GM11168 (cell line): ENCODE measurements around the gene SCYGR1.
"Not testable (repeated sequence)": the region's sequence is repeated elsewhere in the genome, so short reads cannot be mapped to it uniquely, and the experiment has no call there.

Experiments
- in situ Hi-C: fragments of 300-500 bp; cut with MboI; formaldehyde crosslinking; loops from one replicate; pipeline ENCODE4 v1.12.0; 2022; ENCODE audit warnings: low sequenced_read_pairs; ENCODE audit not compliant: unreplicated experiment

Gene SCYGR1

DNA sequence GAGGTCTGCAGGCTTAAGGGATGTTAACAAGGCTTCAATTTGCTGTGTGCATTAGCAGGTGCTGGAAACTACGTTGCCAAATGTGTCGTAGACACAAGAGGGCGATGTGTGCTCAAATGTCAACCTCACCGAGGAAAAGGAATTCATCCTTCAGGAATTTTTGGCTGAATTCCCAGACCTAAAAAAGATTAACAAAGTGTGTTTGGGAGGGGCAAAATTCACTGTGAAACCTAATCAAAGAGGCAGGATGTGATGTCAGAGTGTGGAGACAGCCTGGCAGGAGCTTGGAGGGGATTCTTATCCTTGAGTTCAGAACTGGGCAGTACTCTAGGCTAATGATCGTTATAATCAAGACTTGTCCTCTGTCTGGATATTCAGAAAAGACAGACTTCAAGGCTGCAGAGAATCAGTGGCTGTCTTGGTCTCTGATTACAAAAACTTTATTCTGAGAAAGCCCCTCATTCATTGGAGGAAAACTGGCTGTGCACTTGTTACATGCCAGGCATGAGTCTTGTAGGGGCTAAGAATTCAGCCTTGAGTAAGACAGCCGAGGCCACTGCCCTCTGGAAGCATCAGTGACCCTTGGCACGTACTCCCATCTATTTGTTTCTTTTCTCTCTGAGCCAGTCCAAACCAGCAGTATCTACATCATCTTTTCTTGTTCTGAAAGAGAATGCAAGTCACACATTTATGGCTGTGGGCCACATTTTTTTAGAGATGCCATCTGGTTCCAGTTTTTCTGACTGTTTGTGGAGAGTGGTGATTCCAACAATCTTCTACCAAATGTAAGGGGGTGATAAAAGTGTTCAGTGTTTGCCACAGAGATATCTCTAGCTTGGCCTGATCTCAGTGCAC, 18.7 kb upstream of the SCYGR1 start:
- in situ Hi-C loops = loop anchor here (25.0 kb wide), 1 partner anchor 356 kb away; no protein-coding TSS in a partner anchor

DNA sequence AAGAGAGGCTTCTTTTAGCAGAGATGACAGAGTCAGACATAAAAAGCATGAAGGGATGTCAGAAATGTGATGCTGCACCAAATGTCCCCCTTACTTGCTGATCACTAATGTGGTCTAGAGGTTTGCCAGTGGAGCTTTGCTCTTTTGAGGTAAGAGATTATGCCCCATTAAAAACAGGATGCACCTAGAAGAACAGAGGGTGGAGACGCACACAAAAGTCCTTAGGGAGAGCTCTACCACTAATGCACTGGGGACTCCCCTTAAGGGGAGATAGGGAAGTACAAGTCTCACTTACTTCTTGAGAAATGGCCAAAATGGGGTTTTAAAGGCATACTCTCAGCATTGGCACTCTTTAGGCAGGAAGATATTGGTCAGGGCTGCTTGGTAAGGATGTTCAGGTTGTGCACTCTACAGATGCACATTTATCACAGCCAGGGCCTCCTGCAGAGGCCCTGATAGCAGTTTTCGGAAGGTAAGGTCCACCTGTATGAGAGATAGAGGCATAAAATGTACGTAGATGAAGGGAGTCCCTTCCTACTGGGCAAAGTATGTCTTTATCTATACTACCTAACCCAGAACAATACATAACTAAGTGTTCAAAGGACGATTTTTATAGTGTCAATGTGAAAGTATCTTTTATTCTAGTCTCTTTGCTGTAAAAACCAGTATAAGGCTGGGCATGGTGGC, 17.0 kb upstream of the SCYGR1 start:
- in situ Hi-C loops = loop anchor here (25.0 kb wide), 1 partner anchor 358 kb away; no protein-coding TSS in a partner anchor

DNA sequence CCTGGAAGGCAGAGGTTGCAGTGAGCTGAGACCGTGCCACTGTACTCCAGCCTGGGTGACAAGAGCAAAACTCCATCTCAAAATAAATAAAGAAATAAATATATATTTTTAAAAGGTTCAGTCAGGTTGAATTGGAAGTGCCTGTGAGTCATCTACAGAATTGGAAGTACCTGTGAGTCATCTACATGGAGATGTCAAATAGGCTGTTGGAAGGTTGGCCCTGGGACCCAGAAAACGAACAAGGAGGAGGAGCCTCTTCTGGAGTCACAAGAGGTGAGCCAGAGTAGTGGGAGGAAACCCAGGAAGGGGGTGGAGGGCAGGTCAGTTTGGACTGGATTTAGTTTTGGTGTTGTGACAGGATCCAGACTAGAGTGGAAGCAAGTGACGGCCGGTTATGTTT, 15.2 kb upstream of the SCYGR1 start:
- in situ Hi-C loops = loop anchor here (25.0 kb wide), 1 partner anchor 359 kb away; no protein-coding TSS in a partner anchor

DNA sequence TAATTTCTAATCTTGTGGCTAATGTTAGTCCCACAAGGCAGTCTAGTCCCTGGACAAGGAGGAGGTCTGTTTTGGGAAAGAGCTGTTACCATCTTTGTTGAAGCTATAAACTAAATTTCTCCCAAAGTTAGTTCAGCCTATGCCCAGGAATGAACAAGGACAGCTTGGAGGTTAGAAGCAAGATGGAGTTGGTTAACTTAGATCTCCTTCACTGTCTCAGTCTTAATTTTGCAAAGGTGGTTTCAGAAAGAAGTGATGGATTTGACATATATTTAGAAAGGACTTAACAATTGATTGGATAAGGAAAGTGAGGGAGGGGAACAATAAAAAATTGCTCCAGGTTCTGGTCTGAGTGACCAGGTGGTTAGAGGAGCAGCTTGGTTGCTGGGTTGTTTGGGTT, 14.6 kb upstream of the SCYGR1 start:
- in situ Hi-C loops = loop anchor here (25.0 kb wide), 1 partner anchor 360 kb away; no protein-coding TSS in a partner anchor

DNA sequence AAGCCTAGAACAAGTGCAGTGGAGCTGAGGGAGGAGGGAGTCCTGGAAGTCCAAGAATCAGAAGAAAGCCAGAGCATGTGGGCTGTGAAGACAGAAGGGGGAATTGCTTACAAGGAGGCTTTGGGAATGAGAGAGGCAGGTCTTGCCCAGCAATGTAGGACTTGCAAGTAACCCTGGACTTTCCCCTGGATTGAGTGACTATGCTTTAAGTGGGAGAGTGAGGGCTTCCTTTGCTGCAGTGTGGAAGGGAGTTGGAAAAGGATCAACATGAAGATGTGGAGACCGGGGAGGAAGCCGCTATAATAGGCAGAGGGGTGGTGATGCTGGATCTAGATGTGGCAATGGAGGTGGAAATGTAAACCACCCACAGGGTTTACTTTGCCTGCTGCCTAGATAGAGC, 13.8 kb upstream of the SCYGR1 start:
- in situ Hi-C loops = loop anchor here (25.0 kb wide), 1 partner anchor 361 kb away; no protein-coding TSS in a partner anchor

DNA sequence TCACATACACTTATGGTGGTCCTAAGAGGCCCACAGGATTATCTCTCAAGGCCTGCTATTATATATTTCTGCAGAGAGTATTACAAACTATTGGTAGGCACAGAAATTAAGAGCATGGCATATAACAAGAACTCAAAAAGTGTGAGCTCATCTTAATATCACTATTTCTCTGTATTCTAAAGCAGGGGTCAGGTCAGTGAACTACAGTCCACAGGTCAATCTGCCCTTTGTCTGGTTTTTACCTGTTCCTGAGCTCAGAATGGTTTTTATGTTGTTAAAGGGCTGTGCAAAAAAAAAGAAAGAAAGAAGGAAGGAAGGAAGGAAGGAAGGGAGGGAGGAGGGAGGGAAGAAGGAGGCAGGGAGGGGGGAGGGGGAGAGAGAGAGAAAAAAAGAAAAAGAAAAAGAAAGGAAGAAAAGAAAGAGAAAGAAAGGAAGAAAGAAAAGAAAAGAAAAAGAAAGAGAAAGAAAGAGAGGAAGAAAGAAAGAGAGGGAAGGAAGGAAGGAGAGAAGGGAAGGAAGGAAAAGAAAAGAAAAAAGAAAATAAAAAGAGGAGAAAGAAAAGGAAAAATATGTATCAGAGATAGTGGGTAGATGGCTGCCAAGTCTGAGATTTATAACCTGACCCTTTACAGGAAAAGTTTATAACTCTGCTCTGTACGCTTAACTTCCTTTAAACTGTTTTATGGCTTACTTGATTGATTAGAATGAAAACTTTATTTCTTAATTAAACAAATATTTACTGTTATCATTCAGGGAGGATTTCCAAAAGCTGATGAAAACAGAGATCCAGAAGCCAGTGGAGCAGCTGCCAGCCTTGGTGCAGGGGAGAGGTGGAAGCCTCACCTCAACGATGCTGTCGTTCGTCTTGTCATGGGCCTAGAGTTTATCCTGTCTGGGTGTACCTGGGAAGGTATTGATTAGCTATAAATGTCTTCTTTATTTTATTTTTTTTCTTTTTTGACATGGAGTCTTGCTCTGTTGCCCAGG, 11.2 kb upstream of the SCYGR1 start:
- in situ Hi-C loops = no loop called here

DNA sequence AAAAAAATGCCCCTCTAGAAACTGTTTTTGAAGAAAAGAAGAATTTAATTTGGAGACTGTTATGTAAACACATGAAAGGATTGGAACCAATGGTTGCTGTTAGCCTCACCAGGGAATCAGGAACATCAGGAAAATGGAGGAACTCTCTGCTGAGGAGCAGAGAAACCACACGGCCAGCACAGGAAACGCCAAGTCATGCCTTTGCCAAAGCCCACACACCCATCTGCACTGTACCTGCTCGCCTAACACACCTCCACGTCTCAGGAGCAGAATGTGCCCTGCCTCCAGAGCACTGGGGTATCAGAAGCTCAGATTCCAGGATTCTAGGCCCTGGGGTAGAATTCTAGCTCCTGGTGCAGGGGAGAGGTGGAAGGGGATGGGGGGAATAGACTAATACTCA, 9.8 kb upstream of the SCYGR1 start:
- in situ Hi-C loops = no loop called here

DNA sequence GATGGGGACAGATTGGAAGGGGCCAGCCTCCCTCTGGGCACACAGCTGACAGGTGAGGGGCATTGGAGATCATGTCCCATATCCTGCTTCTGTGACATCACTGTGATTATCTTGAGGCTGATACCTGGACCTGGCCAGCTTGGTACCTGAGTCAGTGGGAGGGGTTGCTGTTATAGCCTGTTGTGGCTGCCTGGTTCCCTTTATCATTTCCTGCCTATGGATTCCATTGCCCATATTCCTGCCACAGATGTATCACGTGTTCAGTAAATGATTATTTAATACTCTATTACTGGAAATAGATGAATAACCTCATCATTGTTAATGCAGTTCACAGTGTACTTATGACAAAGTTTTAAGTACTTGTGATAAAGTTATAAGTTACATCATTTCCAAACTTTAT, 7.8 kb upstream of the SCYGR1 start:
- in situ Hi-C loops = no loop called here

DNA sequence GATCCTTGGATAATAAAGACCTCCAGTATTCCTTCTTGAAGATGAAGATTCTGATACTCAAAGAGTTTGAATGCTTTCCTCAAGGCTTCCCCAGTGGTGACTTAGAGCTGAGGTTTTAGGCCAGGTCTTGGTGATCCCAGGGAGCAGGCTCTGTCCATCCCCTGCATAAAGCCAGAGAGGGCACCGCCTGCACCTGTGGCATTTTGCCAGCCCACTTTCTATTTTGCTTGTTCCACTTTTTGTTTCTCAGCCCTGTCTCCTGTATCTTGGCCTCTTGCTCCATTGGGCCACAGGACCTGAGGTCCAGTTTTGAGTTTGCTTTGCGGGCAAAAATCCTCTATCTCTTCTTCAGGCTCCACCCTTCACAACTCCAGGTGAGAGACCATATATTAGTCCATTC, 6.7 kb upstream of the SCYGR1 start:
- in situ Hi-C loops = no loop called here

DNA sequence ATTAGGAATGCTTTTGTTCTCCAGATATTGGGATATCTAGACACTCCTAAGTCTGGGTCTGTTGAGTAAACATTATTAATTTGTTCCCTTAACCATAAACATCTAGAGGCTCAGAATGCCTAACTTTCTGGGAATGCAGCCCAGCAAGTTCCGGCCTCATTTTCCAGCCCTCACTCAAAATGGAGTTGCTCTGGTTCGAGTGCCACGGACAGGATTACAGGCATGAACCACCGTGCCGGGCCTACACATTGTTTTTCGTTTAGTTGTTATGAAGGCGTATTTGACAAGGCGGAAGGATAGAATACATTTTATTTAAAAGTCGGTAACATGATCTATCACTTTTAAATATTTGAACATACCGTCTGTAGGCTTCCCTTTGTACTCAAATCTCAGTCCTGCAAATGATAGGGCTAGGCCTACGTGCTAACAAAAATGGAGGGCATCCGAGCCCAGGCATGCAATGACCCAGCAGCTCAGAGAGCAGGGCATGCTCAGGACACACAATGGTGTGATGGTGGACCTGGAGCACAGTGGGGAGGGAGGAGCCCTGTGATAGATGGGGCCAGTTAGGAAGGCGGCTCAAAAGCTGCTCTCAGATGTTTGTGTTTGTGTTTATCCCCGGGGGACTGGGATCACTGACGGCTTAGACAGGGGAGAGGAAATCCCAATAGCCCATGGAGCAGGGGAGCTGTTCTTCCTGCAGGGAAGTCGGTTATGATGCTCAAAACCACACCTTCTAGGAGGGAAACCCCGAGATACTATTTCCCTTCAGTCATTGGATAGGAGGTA, 2.9 kb upstream of the SCYGR1 start:
- in situ Hi-C loops = no loop called here

DNA sequence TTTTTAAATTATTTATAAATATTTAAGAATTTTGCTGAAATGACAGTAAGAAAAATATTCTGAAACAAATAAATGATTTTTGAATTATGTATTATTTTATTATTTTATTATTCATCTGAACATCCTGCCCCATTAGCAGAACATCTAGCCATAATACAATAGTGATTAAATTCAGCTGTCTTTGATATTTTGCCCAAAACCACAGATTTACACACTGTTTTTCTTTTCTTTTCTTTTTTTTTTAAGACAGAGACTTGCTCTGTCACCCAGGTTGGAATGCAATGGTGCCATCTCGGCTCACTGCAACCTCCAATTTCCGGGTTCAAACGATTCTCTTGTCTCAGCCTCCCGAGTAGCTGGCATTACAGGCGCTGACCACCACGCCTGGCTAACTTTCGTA, 1.9 kb upstream of the SCYGR1 start:
- in situ Hi-C loops = no loop called here

DNA sequence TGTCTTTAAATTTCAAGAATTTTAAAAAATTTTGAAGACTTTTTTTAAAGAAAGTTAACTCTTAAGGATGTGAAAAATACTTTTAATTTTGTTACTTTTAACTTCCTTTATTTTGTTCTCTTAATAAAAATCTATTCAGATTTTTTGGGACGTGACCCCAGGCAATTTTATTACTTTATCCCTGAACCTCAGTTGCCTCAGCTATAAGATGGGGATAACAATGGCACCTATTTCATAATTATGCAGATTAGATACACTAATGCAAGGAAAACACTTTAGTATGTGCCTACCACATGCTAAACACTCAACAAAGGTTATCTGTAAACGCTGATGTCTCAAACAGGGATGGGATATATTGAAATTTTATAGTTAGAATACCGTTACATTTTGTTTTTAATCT, 1.5 kb upstream of the SCYGR1 start:
- in situ Hi-C loops = no loop called here

DNA sequence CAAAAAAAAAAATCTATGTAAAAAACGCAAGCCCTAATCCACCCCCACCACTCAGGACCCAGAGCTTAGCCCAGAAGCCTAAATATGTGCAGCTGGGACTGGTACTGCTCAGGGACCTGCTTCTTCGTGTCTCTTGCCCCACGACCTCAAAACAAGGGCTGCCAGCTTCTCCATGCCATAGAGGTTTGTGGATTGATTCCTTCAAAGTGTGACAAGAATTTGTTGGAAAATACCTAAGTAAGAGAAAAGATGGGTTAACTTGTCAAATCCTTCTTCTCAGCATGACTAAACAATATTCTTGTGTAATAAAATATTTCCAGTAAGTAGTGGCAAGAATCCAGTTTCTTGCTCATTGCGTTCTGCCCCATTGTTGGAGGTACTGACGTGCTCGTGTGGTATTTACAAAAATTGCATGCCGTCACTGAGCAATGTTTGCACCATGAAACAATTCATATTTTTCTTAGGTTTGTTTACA, 825 bp upstream of the SCYGR1 start:
- in situ Hi-C loops = no loop called here

DNA sequence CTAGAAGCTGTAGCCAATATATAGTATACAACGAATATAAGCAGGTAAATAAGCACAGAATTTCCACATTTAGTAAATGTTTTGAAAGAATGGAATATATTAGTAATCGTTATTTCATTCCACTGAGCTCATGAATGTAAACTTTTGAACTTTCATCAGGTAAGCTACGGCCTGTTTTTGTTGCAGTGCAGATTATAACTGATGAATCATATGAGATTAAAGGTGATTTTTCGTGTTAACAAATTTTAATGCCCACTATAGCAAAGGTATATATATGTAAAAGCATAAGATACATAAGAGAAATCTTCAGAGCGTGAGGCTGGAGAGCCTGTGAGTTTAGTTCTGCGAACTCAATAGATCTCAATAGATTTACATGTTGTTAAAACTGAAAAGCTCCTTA, 1.1 kb downstream of the SCYGR1 start:
- in situ Hi-C loops = no loop called here

DNA sequence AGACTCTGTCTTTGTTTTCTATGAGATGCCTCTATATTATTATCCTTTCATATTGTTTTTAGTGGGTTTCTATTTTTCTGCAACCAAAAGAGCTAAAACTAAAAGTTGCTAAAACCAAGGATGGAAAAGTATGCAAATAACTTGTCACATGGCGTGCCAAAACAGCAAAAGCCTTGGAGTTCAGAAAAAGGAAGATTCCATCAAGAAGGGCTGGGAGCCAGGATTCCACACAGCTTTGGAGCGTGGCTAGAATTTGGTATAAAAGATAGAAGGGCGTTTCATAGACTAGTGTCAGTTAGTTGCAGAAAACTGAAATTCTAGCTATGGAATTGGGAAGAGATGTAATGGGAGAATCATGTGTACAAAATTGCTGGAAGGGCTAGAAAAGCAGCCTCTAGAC, 4.1 kb downstream of the SCYGR1 start:
- in situ Hi-C loops = no loop called here

DNA sequence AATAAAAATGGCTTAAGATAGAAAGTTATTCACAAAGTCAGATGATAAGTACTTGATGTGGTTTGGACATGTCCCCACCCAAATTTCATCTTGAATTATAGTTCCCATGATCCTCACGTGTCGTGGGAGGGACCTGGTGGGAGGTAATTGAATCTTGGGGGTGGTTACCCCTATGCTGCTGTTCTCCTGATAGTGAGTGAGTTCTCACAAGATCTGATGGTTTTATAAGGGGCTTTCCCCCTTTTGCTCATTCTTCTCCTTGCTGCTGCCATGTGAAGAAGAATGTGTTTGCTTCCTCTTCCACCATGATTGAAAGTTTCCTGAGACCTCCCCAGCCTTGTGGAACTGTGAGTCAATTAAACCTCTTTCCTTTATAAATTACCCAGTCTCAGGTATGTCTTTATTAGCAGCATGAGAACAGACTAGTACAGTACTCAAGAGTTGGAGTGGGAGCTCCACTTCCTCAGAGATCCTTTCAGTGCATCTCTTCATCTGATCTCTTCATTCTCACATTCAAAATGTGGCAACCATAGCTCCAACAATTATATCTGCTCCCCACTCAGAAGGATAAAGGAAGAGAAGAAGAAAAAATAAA, 5.4 kb downstream of the SCYGR1 start:
- in situ Hi-C loops = not testable (repeated sequence)

DNA sequence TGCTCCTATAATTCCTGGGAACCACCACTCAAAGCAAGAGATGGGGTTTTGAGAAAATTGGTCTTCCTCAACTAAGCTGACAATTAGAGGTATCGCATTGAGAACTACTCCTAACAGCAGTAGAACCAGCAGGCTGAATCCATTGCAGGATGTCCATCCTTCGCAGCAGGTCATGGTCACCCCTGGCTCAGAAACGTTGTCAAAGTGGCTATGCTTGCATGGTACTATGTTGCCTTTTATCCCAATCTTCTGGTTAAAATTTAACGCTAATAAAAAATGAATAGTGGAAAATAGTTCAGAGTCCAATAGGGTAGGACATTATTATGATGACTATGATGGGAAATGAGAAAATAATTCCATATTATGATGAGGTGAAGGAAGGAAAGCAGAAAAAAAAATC, 8.7 kb downstream of the SCYGR1 start, which contains the start of gene TM4SF20:
TM4SF20 (minus strand) TSS at position 212 of the 400 bp plus-strand sequence; CDS start at position 174, 38 bp downstream.
- in situ Hi-C loops = no loop called here

DNA sequence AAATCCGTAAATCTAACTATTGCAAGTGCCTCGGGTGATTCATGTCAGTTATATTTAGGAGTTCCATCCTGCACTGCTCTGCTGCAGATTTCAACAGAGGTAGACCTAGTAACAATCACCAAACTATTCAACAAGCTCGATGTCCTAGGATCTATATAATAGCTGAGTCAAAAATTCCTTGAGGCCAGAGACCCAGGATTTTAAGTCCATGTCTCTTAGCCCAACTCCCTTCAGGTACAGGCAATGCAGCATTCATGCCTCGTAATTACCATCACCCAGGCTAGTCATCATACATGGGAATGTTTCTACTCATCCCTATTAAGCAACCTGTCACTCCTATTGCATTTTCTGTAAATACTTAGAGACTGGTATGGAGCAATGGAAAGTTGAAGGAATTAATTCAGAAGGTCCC, 9.4 kb downstream of the SCYGR1 start:
- in situ Hi-C loops = no loop called here
